Erythroblast (primary cell): ENCODE data around the gene TAF11.

Experiments
- GATA1 ChIP-seq: IDR thresholded peaks from 2 replicates; pipeline ENCODE4 v1.6.1; 2011; ENCODE audit warnings: low read depth, mild to moderate bottlenecking, control low read depth, low read length, moderate library complexity
- POLR2A ChIP-seq: IDR thresholded peaks from 2 replicates; pipeline ENCODE4 v1.6.1; 2011; ENCODE audit warnings: mild to moderate bottlenecking, low read length

DNA sequence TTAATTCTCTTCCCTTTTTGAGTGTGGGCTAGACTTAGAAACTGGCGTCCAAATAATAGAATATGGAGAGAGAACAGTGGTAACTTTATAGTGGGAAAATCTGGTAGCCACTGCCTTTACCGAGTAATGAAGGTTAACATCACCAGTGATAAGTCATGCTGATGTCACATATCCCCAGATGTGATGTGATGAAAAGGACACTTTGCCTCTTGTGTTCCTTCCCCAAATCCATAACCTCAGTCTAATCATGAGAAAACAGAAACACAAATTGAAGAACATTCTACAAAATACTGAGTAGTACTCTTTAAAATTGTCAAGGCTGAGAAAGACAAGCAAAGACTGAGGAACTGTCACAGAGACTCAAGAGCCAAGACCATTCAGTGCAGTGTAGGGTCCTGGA lies 19.0 kb upstream of the TAF11 start:
- no peak for TF ChIP-seq POLR2A
- no peak for TF ChIP-seq GATA1
